Measurements from ENCODE around the gene CYP2W1.

GRCh38 chr7:1027242-1028043 is 44.5 kb downstream of the CYP2W1 start:
- TF ChIP-seq EZH2 (optimal IDR thresholded peaks at IDR 0.05; ENCODE audit: low read depth, low read length): no peak
- TF ChIP-seq EZH2phosphoT487 (IDR thresholded peaks at IDR 0.05; ENCODE audit: low read length): no peak
- no peak for TF ChIP-seq CTCF (IDR thresholded peaks at IDR 0.05; ENCODE audit: low read length)
